Gastrocnemius medialis (tissue), 4 donors: ENCODE measurements around the gene AIFM3. TPM values are rescaled to one million over a fixed set of nuclear protein-coding genes. Genes with fewer than 3 reads are reported as not detected.
A peak's percentile ranks its signal among the peaks of the same experiment; 100 is the strongest.
"Not testable (repeated sequence)": the region's sequence is repeated elsewhere in the genome, so short reads cannot be mapped to it uniquely, and the experiment has no call there.

ENCODE experiments used
- ATAC-seq, 2 donors: fragments of 150-250 bp; one replicate each; pipeline ENCODE4 v1.9.1; 2016
- DNase-seq, 2 donors: peaks; one replicate each; pipeline ENCODE4 v3.0.0-alpha.2; 2019
- H3K27ac ChIP-seq, 4 donors: fragments of 200-600 bp; sonication (generic); 1 replicate in 1 of 4; 2 replicates in 3 of 4; pipeline ENCODE4 v1.5.1; 2016 to 2018; ENCODE audit warnings: mild to moderate bottlenecking in 2 of 4, moderate library complexity in 1 of 4
- H3K27me3 ChIP-seq, 3 donors: fragments of 200-600 bp; sonication (generic) in 2 of 3; 1 replicate in 1 of 3; 2 replicates in 2 of 3; pipeline versions ENCODE4 v1.5.1 to v1.6.0; 2016 to 2019; ENCODE audit warnings: mild to moderate bottlenecking in 1 of 3, moderate library complexity in 1 of 3
- H3K36me3 ChIP-seq, 2 donors: fragments of 200-600 bp; sonication (generic) in 1 of 2; one replicate each; pipeline ENCODE4 v1.5.1; 2017 to 2018
- H3K4me1 ChIP-seq, 2 donors: fragments of 200-600 bp; sonication (generic) in 1 of 2; one replicate each; pipeline ENCODE4 v1.5.1; 2016 to 2017; ENCODE audit warnings: mild to moderate bottlenecking in 2 of 2
- H3K4me3 ChIP-seq, 4 donors: fragments of 200-600 bp; sonication (generic) in 3 of 4; 1 replicate in 1 of 4; 2 replicates in 3 of 4; pipeline ENCODE4 v1.5.1; 2016 to 2019; ENCODE audit warnings: mild to moderate bottlenecking in 2 of 4
- H3K9me3 ChIP-seq, 3 donors: fragments of 200-600 bp; sonication (generic) in 2 of 3; 1 replicate in 1 of 3; 2 replicates in 2 of 3; pipeline ENCODE4 v1.5.1; 2016 to 2019
- POLR2A ChIP-seq, 2 donors: fragments of 450-650 bp; IDR thresholded peaks; one replicate each; pipeline ENCODE4 v1.6.1; 2017; ENCODE audit warnings: antibody characterized with exemption in 2 of 2, mild to moderate bottlenecking in 2 of 2, moderate library complexity in 2 of 2
- in situ Hi-C, 4 donors: fragments of 200-750 bp; cut with MboI; loops; one replicate each; pipeline versions ENCODE4 v1.15.0 to v1.8.0; 2017; ENCODE audit warnings: low sequenced_read_pairs in 4 of 4
- intact Hi-C: fragments of 100-400 bp; cut with DNase I; formaldehyde crosslinking; loops from one replicate; pipeline ENCODE4 v1.15.1; 2023; ENCODE audit warnings: low total_unique reads
- total RNA-seq, 4 donors: library from RNA; depleted of rRNA; stranded (reverse); fragments of >200 nt; gene quantifications; one replicate each; pipeline versions ENCODE4 v1.1.0 to v1.2.3, GENCODE V29; 2016
- TF ChIP-seq, protein P1 (sequence below), 5 experiments: fragments of 450-650 bp in 3 of 5; fragments of 200-600 bp in 2 of 5; sonication (generic) in 2 of 5; IDR thresholded peaks in 4 of 5; conservative IDR thresholded peaks in 1 of 5; 1 replicate in 4 of 5; 2 replicates in 1 of 5; pipeline ENCODE4 v1.5.1; 2016 to 2019; ENCODE audit warnings: antibody characterized with exemption in 5 of 5, mild to moderate bottlenecking in 3 of 5, moderate library complexity in 3 of 5

AIFM3 gene
- total RNA-seq, 4 donors from 2014 or later = 0.22 to 0.42 TPM; not detected in 2

DNA sequence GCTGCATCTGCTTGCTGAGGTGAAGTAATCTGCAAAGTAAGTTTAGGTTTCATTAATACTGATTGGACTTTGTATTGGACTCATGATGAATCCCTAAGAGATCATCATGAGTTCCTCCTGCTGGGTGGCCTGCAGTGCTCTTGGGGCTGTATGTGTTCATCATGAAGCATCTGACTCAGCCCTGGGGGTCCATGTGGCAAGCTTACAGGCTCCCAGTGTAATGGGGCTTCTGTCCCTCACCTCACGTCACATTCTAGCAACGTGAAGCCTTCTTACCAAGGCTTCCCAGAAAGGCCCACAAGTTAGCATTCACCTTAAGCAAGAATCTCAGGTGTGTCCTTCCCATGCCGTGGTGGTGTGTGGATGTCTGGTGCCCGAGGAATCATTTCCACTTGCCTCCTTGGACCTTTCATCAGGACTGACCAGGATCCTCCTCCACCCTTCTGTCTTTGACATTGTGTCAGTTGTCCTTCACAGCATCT, 26.1 kb upstream of the AIFM3 start:
- H3K36me3 ChIP-seq = no peaks in the 10 kb centered on the region
- H3K27ac ChIP-seq = no peak overlapping the region
- no peak overlapping the region for H3K4me3 ChIP-seq
- peaks cover 63 to 70% of the 10 kb centered on the region in 2 donors for H3K4me1 ChIP-seq
- TF ChIP-seq, protein P1, sequence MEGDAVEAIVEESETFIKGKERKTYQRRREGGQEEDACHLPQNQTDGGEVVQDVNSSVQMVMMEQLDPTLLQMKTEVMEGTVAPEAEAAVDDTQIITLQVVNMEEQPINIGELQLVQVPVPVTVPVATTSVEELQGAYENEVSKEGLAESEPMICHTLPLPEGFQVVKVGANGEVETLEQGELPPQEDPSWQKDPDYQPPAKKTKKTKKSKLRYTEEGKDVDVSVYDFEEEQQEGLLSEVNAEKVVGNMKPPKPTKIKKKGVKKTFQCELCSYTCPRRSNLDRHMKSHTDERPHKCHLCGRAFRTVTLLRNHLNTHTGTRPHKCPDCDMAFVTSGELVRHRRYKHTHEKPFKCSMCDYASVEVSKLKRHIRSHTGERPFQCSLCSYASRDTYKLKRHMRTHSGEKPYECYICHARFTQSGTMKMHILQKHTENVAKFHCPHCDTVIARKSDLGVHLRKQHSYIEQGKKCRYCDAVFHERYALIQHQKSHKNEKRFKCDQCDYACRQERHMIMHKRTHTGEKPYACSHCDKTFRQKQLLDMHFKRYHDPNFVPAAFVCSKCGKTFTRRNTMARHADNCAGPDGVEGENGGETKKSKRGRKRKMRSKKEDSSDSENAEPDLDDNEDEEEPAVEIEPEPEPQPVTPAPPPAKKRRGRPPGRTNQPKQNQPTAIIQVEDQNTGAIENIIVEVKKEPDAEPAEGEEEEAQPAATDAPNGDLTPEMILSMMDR (IDR thresholded peaks at IDR 0.05 in 4 of 5, conservative IDR thresholded peaks at IDR 0.05 in 1 of 5) = no peak
- TF ChIP-seq POLR2A (IDR thresholded peaks at IDR 0.05) = no peak
- H3K9me3 ChIP-seq = no peaks in the 10 kb centered on the region
- intact Hi-C loops (no loop called here), in situ Hi-C loops (no loop called here)
- ATAC-seq = no peak
- no peaks in the 10 kb centered on the region for H3K27me3 ChIP-seq
- DNase-seq = no peak

DNA sequence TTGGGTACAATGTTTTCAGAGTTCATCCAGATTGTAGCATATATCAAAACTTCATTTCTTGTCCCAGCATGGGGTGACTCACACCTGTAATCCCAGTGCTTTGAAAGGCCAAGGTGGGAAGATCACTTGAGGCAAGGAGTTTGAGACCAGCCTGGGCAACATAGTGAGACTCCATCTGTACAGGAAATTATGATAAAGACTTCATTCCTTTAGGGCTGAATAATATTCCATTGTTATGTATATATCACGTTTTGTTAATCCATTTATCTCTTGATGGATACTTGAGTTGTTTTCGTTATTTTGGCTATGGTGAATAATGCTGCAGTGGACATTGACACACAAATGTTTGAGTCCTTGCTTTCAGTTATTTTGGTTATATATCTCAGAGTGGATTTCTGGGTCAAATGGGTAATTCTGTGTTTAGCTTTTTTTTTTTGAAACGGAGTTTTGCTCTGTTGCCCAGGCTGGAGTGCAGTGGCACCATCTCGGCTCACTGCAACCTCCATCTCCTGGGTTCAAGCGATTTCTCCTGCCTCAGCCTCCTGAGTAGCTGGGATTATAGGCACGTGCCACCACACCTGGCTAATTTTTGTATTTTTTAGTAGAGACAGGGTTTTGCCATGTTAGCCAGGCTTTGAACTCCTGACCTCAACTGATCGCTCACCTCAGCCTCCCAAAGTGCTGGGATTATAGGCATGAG, 24.7 kb upstream of the AIFM3 start:
- peaks cover 59 to 65% of the 10 kb centered on the region in 2 donors for H3K4me1 ChIP-seq
- H3K36me3 ChIP-seq, in situ Hi-C loops, H3K4me3 ChIP-seq, H3K27me3 ChIP-seq, H3K9me3 ChIP-seq, DNase-seq, H3K27ac ChIP-seq, intact Hi-C loops, ATAC-seq: not testable (repeated sequence)

DNA sequence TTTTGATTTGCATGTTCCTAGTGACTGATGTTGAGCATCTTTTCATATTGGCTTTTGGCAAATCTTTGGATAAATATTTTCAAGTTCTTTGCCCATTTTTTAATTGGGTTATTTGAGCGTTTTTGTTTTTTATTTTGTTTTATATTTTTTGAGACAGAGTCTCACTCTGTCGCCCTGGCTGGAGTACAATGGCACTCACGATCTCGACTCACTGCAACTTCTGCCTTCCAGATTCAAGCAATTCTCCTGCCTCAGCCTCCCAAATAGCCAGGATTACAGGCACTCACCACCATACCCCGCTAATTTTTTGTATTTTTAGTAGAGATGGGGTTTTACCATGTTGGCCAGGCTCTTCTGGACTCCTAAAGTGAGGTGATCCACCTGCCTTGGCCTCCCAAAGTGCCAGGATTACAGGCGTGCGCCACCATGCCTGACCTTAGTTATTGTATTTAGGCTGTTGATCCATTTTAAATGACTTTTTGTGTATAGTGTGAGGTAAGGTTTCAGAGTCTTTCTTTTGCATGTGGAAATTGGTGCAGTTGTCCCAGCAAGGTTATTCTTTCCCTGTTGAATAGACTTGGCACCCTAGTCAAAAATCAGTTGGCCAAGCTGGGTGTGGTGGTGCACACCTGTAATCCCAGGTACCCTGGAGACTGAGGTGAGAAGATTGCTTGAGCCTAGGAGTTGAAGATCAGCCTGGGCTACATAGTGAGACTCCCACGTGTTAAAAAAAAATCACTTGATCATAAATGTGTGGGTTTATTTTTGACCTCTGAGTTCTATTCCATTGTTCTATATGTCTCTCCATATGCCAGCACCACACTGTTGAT, 23.7 kb upstream of the AIFM3 start:
- Histone ChIP-seq H3K4me3 (no peak overlapping the region), H3K36me3 (no peaks in the 10 kb centered on the region), H3K9me3 (no peaks in the 10 kb centered on the region), H3K4me1 (peaks cover 49 to 58% of the 10 kb centered on the region in 2 donors), H3K27ac (no peak overlapping the region), H3K27me3 (no peaks in the 10 kb centered on the region)
- DNase-seq (no peak), ATAC-seq (no peak)
- intact Hi-C loops (no loop called here), in situ Hi-C loops (no loop called here)
- TF ChIP-seq, protein P1 (IDR thresholded peaks at IDR 0.05 in 4 of 5, conservative IDR thresholded peaks at IDR 0.05 in 1 of 5) = no peak
- no peak for TF ChIP-seq POLR2A (IDR thresholded peaks at IDR 0.05)

DNA sequence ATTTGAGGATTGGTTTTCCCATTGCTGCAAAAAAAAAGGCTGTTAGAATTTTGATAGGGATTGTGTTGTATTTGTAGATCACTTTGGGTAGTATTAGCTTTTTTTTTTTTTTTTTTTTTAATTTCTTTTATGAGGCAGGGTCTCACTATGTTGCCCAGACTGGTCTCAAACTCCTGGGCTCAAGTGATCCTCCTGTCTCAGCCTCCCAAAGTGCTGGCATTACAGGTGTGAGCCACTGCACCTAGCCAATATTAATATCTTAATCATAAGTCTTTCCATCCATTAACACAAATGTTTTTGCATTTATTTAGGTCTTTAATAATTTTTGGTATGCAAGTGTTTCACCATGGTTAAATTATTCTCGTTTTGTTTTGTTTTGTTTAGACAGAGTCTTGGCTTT, 23.0 kb upstream of the AIFM3 start:
- in situ Hi-C loops (no loop called here), intact Hi-C loops (loop anchor here (2.0 kb wide), 1 partner anchor 23 kb away; no protein-coding TSS in a partner anchor)
- Histone ChIP-seq H3K4me1 (peaks cover 52 to 60% of the 10 kb centered on the region in 2 donors), H3K27ac (no peak overlapping the region), H3K4me3 (no peak overlapping the region), H3K27me3 (no peaks in the 10 kb centered on the region), H3K36me3 (no peaks in the 10 kb centered on the region), H3K9me3 (no peaks in the 10 kb centered on the region)
- no peak for TF ChIP-seq POLR2A (IDR thresholded peaks at IDR 0.05)
- TF ChIP-seq, protein P1 (IDR thresholded peaks at IDR 0.05 in 4 of 5, conservative IDR thresholded peaks at IDR 0.05 in 1 of 5) = no peak
- no peak for DNase-seq
- no peak for ATAC-seq

DNA sequence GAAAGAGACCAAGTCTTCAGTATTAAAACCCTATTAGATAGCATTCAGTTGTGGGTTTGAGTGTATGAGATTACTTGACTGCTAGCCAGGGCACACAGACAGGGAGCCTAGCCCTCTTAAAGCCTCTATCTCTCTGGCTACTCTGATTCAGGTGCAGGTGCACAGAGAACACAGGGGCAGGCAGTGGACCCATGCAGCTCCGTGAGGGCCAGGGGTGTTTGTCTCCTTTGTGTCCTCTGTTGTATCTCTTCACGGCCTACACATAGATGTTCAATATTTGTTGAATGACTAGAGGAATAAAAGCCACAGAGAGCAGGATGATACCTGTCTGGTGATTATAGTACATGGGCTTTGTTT, 21.5 kb upstream of the AIFM3 start:
- Histone ChIP-seq H3K36me3 (peaks cover 0 to 10% of the 10 kb centered on the region in 2 donors), H3K27ac (peak overlapping the region in 1 of 4 donors; percentile 6), H3K4me3 (no peak overlapping the region), H3K9me3 (no peaks in the 10 kb centered on the region), H3K4me1 (peaks cover 39 to 49% of the 10 kb centered on the region in 2 donors), H3K27me3 (no peaks in the 10 kb centered on the region)
- DNase-seq = no peak
- ATAC-seq = no peak
- intact Hi-C loops (loop anchor here (2.0 kb wide), 1 partner anchor 25 kb away; no protein-coding TSS in a partner anchor), in situ Hi-C loops (no loop called here)
- TF ChIP-seq, protein P1 (IDR thresholded peaks at IDR 0.05 in 4 of 5, conservative IDR thresholded peaks at IDR 0.05 in 1 of 5) = no peak
- no peak for TF ChIP-seq POLR2A (IDR thresholded peaks at IDR 0.05)
